ENCODE data around the gene HES4.

DNA sequence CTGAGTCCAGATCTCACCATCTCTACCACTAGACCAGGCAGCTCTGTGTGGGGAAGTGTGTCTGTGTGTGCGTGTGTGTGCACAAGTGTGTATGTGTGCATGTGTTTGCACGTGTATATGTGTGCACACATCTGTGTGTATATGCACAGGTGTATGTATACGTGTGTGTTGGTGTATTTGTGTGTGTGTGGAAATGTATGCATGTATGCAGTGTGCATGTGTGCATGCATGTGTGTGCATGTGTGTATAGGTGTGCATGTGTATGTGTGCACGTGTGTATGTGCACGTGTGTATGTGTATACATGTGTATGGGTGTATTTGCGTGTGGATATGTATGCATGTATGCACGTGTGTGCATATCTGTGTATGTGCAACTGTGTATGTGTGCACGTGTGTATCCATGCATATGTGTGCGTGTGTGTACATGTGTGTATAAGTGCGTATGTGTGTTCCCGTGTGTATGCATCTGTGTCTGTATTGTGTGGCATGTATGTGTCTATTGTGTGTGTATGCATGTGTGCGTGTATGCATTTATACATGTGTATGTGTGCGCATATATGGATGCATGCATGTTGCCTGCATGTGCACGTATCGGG, 30.5 kb downstream of the HES4 start:
- TF ChIP-seq POLR2AphosphoS5 (IDR thresholded peaks at IDR 0.05; ENCODE audit: low read depth, low read length) (no peak), TAF1 (IDR thresholded peaks at IDR 0.05; ENCODE audit: borderline replicate concordance, low read depth, low read length) (no peak), NRF1 (IDR thresholded peaks at IDR 0.05; ENCODE audit: low read depth, low read length) (no peak), NFIC (IDR thresholded peaks at IDR 0.05; ENCODE audit: borderline replicate concordance) (no peak), EP300 (IDR thresholded peaks at IDR 0.05; ENCODE audit: borderline replicate concordance in 1 of 2, low read depth in 1 of 2, low read length in 1 of 2) (no peak), GABPA (IDR thresholded peaks at IDR 0.05; ENCODE audit: low read depth) (no peak)
- TF ChIP-seq, protein P1, sequence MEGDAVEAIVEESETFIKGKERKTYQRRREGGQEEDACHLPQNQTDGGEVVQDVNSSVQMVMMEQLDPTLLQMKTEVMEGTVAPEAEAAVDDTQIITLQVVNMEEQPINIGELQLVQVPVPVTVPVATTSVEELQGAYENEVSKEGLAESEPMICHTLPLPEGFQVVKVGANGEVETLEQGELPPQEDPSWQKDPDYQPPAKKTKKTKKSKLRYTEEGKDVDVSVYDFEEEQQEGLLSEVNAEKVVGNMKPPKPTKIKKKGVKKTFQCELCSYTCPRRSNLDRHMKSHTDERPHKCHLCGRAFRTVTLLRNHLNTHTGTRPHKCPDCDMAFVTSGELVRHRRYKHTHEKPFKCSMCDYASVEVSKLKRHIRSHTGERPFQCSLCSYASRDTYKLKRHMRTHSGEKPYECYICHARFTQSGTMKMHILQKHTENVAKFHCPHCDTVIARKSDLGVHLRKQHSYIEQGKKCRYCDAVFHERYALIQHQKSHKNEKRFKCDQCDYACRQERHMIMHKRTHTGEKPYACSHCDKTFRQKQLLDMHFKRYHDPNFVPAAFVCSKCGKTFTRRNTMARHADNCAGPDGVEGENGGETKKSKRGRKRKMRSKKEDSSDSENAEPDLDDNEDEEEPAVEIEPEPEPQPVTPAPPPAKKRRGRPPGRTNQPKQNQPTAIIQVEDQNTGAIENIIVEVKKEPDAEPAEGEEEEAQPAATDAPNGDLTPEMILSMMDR (IDR thresholded peaks at IDR 0.05), result no peak
- TF ChIP-seq, protein P2, sequence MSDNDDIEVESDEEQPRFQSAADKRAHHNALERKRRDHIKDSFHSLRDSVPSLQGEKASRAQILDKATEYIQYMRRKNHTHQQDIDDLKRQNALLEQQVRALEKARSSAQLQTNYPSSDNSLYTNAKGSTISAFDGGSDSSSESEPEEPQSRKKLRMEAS (IDR thresholded peaks at IDR 0.05; ENCODE audit: low read depth), result no peak
